ENCODE measurements around the gene PRMT9.

PRMT9 gene

GRCh38 chr4:147682755-147683154 lies 1.2 kb downstream of the PRMT9 start:
- DNase-seq (ENCODE audit: low read depth in 3 of 3, low spot score in 1 of 3): no peak

DNA sequence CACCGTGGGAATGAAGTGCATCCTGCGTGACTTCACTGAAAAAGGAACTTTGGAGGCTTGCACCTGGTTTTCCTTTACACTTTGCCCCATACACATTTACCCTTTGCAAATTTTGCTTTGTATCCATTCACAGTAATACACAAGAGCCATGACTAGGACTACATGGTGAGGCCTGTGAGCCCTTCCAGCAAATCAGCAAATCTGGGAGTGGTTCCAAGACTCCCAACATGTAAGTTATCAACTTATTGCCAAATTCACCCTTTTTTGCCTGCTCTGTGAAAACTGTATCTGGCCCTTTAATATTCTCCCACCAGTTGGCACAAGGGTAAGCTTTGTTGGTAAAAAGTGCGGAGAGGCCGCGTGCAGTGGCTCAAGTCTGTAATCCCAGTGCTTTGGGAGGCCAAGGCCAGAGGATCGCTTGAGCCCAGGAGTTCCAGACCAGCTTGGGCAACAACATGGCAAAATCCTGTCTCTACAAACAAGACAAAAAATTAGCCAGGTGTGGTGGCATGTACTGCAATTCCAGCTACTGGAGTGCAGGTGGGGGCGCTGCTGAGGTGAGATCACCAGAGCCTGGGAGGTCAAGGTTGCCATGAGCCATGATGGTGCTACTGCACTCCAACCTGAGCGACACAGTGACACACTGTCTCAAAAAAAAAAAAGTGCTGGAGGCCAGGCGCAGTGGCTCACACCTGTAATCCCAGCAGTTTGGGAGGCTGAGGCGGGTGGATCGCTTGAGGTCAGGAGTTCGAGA lies 5.0 kb downstream of the PRMT9 start:
- no peak for DNase-seq (ENCODE audit: low read depth in 3 of 3, low spot score in 1 of 3)

GRCh38 chr4:147678106-147678505 lies 5.9 kb downstream of the PRMT9 start:
- no peak for DNase-seq (ENCODE audit: low read depth in 3 of 3, low spot score in 1 of 3)

- DNase-seq (ENCODE audit: low read depth in 3 of 3, low spot score in 1 of 3): no peak
These were observed 9.5 kb downstream of the PRMT9 start for GRCh38 chr4:147674496-147674895.

DNA sequence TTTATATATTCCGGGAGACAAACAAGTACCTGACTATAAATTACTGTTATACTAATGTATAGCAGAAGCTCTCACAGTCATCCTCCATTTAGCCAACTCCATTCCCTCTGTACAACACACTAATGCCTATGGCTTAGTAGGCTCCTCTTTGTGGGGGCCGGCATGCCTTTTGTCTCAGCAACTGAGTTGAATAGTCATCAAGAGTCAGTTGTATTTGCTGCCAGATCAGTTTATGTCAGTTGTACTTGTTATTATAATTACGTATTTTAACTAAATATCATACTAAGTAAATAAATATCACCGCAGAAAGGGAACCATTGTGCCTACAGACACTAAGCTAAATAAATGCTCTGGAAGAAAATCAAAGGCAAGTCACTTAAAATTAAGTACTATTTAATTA lies 9.9 kb downstream of the PRMT9 start:
- no peak for DNase-seq (ENCODE audit: low read depth in 3 of 3, low spot score in 1 of 3)

GRCh38 chr4:147658501-147658900 lies 25.5 kb downstream of the PRMT9 start:
- no peak for DNase-seq (ENCODE audit: low read depth in 3 of 3, low spot score in 1 of 3)

DNA sequence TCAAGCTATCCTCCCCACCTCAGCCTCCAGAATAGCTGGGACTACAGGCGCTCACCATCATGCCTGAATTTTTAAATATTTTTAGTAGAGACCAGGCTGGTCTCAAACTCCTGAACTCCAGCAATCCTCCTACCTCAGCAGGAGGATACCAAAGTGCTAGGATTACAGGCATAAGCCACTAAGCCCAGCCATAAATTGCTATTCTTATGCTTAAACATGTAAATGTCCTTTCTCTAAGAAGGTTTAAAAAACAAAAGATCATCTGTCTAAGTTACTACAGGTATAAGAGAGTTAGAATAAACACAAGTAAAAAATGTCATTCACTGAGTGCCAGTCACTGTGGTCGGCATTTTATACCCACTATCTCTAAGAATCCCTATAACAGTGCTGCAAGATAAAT lies 28.3 kb downstream of the PRMT9 start:
- no peak for DNase-seq (ENCODE audit: low read depth in 3 of 3, low spot score in 1 of 3)

DNA sequence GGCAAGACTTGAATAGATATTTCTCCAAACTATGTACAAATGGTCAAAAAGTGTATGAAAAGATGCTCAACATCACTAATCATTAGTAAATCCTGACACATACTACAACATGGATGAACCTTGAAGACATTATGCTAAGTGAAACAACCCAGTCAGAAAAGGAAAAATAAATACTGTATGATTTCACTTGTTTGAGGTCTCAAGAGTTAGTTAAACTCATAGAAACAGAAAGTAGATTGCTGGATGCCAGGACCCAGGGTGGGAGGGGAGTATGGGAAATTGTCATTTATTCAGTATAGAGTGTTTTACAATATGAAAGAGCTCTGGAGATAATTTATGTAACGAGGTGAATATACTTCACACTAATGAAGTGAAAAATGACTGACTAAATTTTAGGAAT lies 32.4 kb downstream of the PRMT9 start:
- DNase-seq (ENCODE audit: low read depth in 3 of 3, low spot score in 1 of 3): no peak

- DNase-seq (ENCODE audit: low read depth in 3 of 3, low spot score in 1 of 3): no peak
These were observed 35.3 kb downstream of the PRMT9 start for GRCh38 chr4:147648656-147649055.

- DNase-seq (ENCODE audit: low read depth in 3 of 3, low spot score in 1 of 3): no peak
These were observed 38.9 kb downstream of the PRMT9 start for GRCh38 chr4:147645099-147645498.

DNA sequence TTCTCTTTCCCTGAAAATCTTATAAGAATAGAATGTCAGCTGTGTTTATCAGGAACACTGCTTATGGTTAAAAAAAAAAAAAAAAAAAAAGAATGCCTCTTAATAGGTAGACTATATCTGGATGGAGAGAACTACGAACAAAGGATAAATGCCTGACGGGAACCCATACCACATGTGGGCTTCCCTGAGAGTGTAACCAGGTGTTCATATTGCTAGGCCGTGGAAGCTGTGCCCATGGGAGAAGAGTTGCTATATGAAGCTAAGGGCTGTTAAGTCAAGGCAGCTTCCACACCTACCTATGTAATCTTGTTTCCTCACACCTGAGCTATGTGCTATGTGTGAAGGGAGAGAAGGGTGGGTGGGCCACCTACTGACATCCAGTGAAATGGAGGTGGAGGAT lies 39.5 kb downstream of the PRMT9 start:
- no peak for DNase-seq (ENCODE audit: low read depth in 3 of 3, low spot score in 1 of 3)

- no peak for DNase-seq (ENCODE audit: low read depth in 3 of 3, low spot score in 1 of 3)
These were observed 40.3 kb downstream of the PRMT9 start for GRCh38 chr4:147643616-147644015.

- no peak for DNase-seq (ENCODE audit: low read depth in 3 of 3, low spot score in 1 of 3)
These were observed 43.6 kb downstream of the PRMT9 start for GRCh38 chr4:147640331-147640730.

- DNase-seq (ENCODE audit: low read depth in 3 of 3, low spot score in 1 of 3): no peak
These were observed 44.6 kb downstream of the PRMT9 start for GRCh38 chr4:147639388-147639787.

DNA sequence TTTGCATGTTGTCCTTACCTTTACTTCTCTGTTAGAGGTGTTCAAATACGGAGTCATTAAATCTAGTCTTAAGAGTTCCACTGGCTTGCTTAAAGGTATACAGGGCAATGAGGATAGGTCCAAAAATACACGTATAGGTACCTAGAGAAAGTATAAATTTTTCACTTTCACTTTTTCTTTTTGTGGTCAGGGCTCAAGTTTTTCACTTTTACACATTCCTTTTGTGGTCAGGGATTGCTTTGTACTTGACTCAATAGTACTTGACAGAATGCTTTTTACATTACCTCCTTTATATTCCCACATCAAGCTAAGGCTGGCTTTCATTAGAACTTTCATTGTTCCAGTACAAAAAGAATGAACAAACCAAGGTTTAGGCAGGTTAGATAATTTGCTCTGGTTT lies 45.0 kb downstream of the PRMT9 start:
- DNase-seq (ENCODE audit: low read depth in 3 of 3, low spot score in 1 of 3): no peak

- DNase-seq (ENCODE audit: low read depth in 3 of 3, low spot score in 1 of 3): no peak
These were observed 45.6 kb downstream of the PRMT9 start for GRCh38 chr4:147638365-147638764.

DNA sequence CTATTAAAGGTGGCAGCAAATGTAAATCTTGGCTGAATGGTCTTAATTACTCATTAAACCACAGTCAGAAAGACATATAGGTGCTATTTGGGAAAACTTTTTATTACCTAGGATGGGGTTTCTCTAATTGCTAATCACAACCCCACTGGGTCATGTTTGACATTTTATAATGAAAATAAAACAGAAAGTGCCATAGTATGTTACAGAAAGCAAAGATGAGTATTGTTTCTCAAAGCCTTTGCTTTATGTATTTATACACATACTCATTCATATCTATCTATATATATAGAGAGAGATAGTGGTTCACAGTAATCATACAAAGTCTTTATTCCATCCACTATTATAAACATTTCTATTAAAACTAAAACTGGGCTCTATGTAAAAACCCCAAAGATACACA lies 48.6 kb downstream of the PRMT9 start:
- DNase-seq (ENCODE audit: low read depth in 3 of 3, low spot score in 1 of 3): no peak

DNA sequence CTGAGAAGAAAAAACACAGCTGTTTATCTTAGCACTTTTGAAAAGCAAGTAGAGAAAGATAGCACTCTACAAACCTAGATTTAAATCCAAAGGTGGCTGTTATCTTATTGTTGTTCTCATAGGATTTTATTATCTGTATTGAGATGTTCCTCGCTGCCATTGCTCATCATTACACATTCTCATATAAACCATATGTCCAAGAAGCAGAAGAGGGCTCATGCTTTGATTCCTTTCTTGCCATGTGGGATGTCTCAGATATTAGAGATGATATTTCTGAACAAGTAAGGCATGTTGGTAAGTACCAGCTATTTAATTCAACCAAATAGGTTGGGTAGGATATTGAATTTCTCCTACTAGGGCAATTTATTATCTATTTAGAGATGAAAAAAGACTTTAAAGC lies 50.3 kb downstream of the PRMT9 start:
- DNase-seq (ENCODE audit: low read depth in 3 of 3, low spot score in 1 of 3): no peak

- no peak for DNase-seq (ENCODE audit: low read depth in 3 of 3, low spot score in 1 of 3)
These were observed 50.9 kb downstream of the PRMT9 start for GRCh38 chr4:147633113-147633512.

- no peak for DNase-seq (ENCODE audit: low read depth in 3 of 3, low spot score in 1 of 3)
These were observed 53.9 kb downstream of the PRMT9 start for GRCh38 chr4:147629783-147630730.

GRCh38 chr4:147628415-147628814 lies 55.5 kb downstream of the PRMT9 start:
- no peak for DNase-seq (ENCODE audit: low read depth in 3 of 3, low spot score in 1 of 3)

GRCh38 chr4:147626903-147627302 lies 57.1 kb downstream of the PRMT9 start:
- no peak for DNase-seq (ENCODE audit: low read depth in 3 of 3, low spot score in 1 of 3)
